ENCODE results near the gene INHBE. TPM values are rescaled to one million over a fixed set of nuclear protein-coding genes. Genes with fewer than 3 reads are reported as not detected.

Gene INHBE
- total RNA-seq, 4 donors from 2014 or later, result not detected

GRCh38 chr12:57448669-57449068 lies 6.4 kb upstream of the INHBE start:
- no peak for DNase-seq (ENCODE audit: extremely low spot score)
- WGBS, result 80% methylated on average over 2 of the region's 2 CpGs
- H3K36me3 ChIP-seq, result no peaks in the 10 kb centered on the region
- no peaks in the 10 kb centered on the region for H3K9me3 ChIP-seq
- TF ChIP-seq CTCF (IDR thresholded peaks at IDR 0.05) (no peak), POLR2AphosphoS5 (IDR thresholded peaks at IDR 0.05) (no peak), EP300 (IDR thresholded peaks at IDR 0.05) (no peak), POLR2A (IDR thresholded peaks at IDR 0.05; ENCODE audit: low read depth) (no peak)
- peaks cover 12 to 18% (median 15%) of the 10 kb centered on the region in 4 donors for H3K4me1 ChIP-seq
- no peak overlapping the region for H3K27ac ChIP-seq (replicated peaks in 1 of 4)
- no peak overlapping the region for H3K4me3 ChIP-seq
- no peaks in the 10 kb centered on the region for H3K27me3 ChIP-seq
- intact Hi-C loops (cut with DNase I), result no loop called here

GRCh38 chr12:57449375-57449774 lies 5.7 kb upstream of the INHBE start:
- Histone ChIP-seq H3K36me3 (no peaks in the 10 kb centered on the region), H3K4me1 (peaks cover 12 to 18% (median 15%) of the 10 kb centered on the region in 4 donors), H3K4me3 (no peak overlapping the region), H3K9me3 (no peaks in the 10 kb centered on the region), H3K27ac (replicated peaks in 1 of 4) (no peak overlapping the region), H3K27me3 (peaks cover 0 to under 1% (median 0%) of the 10 kb centered on the region in 4 donors)
- no peak for DNase-seq (ENCODE audit: extremely low spot score)
- 100% methylated on average over 4 of the region's 7 CpGs for WGBS
- TF ChIP-seq POLR2A (IDR thresholded peaks at IDR 0.05; ENCODE audit: low read depth) (no peak), CTCF (IDR thresholded peaks at IDR 0.05) (no peak), POLR2AphosphoS5 (IDR thresholded peaks at IDR 0.05) (no peak), EP300 (IDR thresholded peaks at IDR 0.05) (no peak)
- intact Hi-C loops (cut with DNase I), result no loop called here

GRCh38 chr12:57450057-57450456 lies 5.0 kb upstream of the INHBE start:
- DNase-seq (ENCODE audit: extremely low spot score), result no peak
- WGBS, result 100% methylated on average over 3 of the region's 3 CpGs
- intact Hi-C loops (cut with DNase I), result loop anchor here (2.0 kb wide), 1 partner anchor 139 kb away; no protein-coding TSS in a partner anchor

GRCh38 chr12:57451233-57451778 lies 3.8 kb upstream of the INHBE start:
- Histone ChIP-seq H3K27me3 (peaks cover 0 to 15% (median 0%) of the 10 kb centered on the region in 4 donors), H3K4me3 (no peak overlapping the region), H3K36me3 (no peaks in the 10 kb centered on the region), H3K4me1 (peaks cover 12 to 18% (median 15%) of the 10 kb centered on the region in 4 donors), H3K9me3 (no peaks in the 10 kb centered on the region), H3K27ac (replicated peaks in 1 of 4) (no peak overlapping the region)
- 83% methylated on average over 6 of the region's 6 CpGs for WGBS
- intact Hi-C loops (cut with DNase I), result loop anchor here (2.0 kb wide), 1 partner anchor 141 kb away; no protein-coding TSS in a partner anchor
- DNase-seq (ENCODE audit: extremely low spot score), result no peak
- TF ChIP-seq POLR2A (IDR thresholded peaks at IDR 0.05; ENCODE audit: low read depth) (no peak), POLR2AphosphoS5 (IDR thresholded peaks at IDR 0.05) (no peak), CTCF (IDR thresholded peaks at IDR 0.05) (no peak), EP300 (IDR thresholded peaks at IDR 0.05) (no peak)

More at GRCh38 chr12:57450057-57450456, 5.0 kb upstream of the INHBE start:
- Histone ChIP-seq H3K27ac (replicated peaks in 1 of 4) (no peak overlapping the region), H3K4me1 (peaks cover 12 to 18% (median 15%) of the 10 kb centered on the region in 4 donors), H3K4me3 (no peak overlapping the region), H3K27me3 (peaks cover 0 to 7% (median 0%) of the 10 kb centered on the region in 4 donors), H3K36me3 (no peaks in the 10 kb centered on the region), H3K9me3 (no peaks in the 10 kb centered on the region)
- no peak for TF ChIP-seq POLR2A (IDR thresholded peaks at IDR 0.05; ENCODE audit: low read depth)
- TF ChIP-seq CTCF (IDR thresholded peaks at IDR 0.05), result no peak
- no peak for TF ChIP-seq POLR2AphosphoS5 (IDR thresholded peaks at IDR 0.05)
- TF ChIP-seq EP300 (IDR thresholded peaks at IDR 0.05), result no peak

Data from esophagus muscularis mucosa (tissue), 4 donors.